Measurements from ENCODE around the gene SLC22A16. TPM values are rescaled to one million over a fixed set of nuclear protein-coding genes. Genes with fewer than 3 reads are reported as not detected.

The SLC22A16 gene
- total RNA-seq, 4 donors from 2014 or later: not detected

- no peak for TF ChIP-seq POLR2A (IDR thresholded peaks at IDR 0.05)
- TF ChIP-seq EP300 (IDR thresholded peaks at IDR 0.05; ENCODE audit: low read depth): no peak
- Histone ChIP-seq H3K9me3 (no peaks in the 10 kb centered on the region), H3K4me1 (no peaks in the 10 kb centered on the region), H3K36me3 (no peaks in the 10 kb centered on the region), H3K4me3 (no peak overlapping the region), H3K27me3 (no peaks in the 10 kb centered on the region), H3K27ac (no peak overlapping the region)
- DNase-seq: no peak
- in situ Hi-C loops (cut with MboI; ENCODE audit: low pct_ligation_motif_present in 1 of 4, low pct_unique_long_range_greater_than_20kb in 1 of 4, low sequenced_read_pairs in 3 of 4): loop anchor here in 3 of 4 donors (25.0 kb wide), 4 partner anchors 216 to 666 kb away; no protein-coding TSS in a partner anchor
- intact Hi-C loops (cut with DNase I; ENCODE audit: low total_unique reads): no loop called here
- WGBS, 2 donors (ENCODE audit: low coverage in 1 of 2): 93% methylated on average over 9 of the region's 9 CpGs; no CpG with 5 or more reads in 1 of the 2 donors
Measured at GRCh38 chr6:110378552-110378951, 97.9 kb downstream of the SLC22A16 start.

Other genes with a start within 250 kb of the SLC22A16 start
- 10 to 100 TPM in 2 of 4 donors, 1 to 10 TPM in 2; 1.4 to 59.9 (median 14.7) TPM for gene METTL24, start 118.3 kb downstream of the SLC22A16 start, total RNA-seq
- 10 to 100 TPM in 1 of 4 donors, 1 to 10 TPM in 1, under 1 TPM in 1, not detected in 1; 0.95 to 21.9 (median 1.2) TPM for gene DDO, start 61.0 kb downstream of the SLC22A16 start, total RNA-seq